ENCODE data around the gene TPMT. TPM values are rescaled to one million over a fixed set of nuclear protein-coding genes. Genes with fewer than 3 reads are reported as not detected.

TPMT gene
- total RNA-seq, 3 donors from 2014 or later, result 5.6 to 10.2 (median 8.9) TPM

- no peak for DNase-seq (ENCODE audit: low spot score in 2 of 2)
- no peaks in the 10 kb centered on the region for H3K27me3 ChIP-seq
- intact Hi-C loops (cut with DNase I; ENCODE audit: low total_unique reads), result no loop called here
- TF ChIP-seq POLR2A (IDR thresholded peaks at IDR 0.05), result no peak
- TF ChIP-seq POLR2AphosphoS5 (IDR thresholded peaks at IDR 0.05), result no peak
- TF ChIP-seq CTCF (IDR thresholded peaks at IDR 0.05), result no peak
- no peaks in the 10 kb centered on the region for H3K36me3 ChIP-seq
- H3K4me1 ChIP-seq, result peaks cover 0 to 5% of the 10 kb centered on the region in 2 donors
- no peak overlapping the region for H3K27ac ChIP-seq
- H3K9me3 ChIP-seq, result no peaks in the 10 kb centered on the region
- H3K4me3 ChIP-seq, result no peak overlapping the region
Observed at GRCh38 chr6:18101873-18102272, 53.0 kb downstream of the TPMT start.

GRCh38 chr6:18101271-18101670, 53.6 kb downstream of the TPMT start:
- Histone ChIP-seq H3K36me3 (no peaks in the 10 kb centered on the region), H3K4me3 (no peak overlapping the region), H3K9me3 (no peaks in the 10 kb centered on the region), H3K4me1 (peaks cover 0 to 5% of the 10 kb centered on the region in 2 donors), H3K27me3 (no peaks in the 10 kb centered on the region), H3K27ac (no peak overlapping the region)
- DNase-seq (ENCODE audit: low spot score in 2 of 2), result no peak
- intact Hi-C loops (cut with DNase I; ENCODE audit: low total_unique reads), result no loop called here
- TF ChIP-seq POLR2A (IDR thresholded peaks at IDR 0.05) (no peak), POLR2AphosphoS5 (IDR thresholded peaks at IDR 0.05) (no peak), CTCF (IDR thresholded peaks at IDR 0.05) (no peak)

GRCh38 chr6:18100296-18100695, 54.6 kb downstream of the TPMT start:
- Histone ChIP-seq H3K9me3 (no peaks in the 10 kb centered on the region), H3K36me3 (no peaks in the 10 kb centered on the region), H3K4me3 (no peak overlapping the region), H3K4me1 (peaks cover 0 to 5% of the 10 kb centered on the region in 2 donors), H3K27me3 (no peaks in the 10 kb centered on the region), H3K27ac (no peak overlapping the region)
- intact Hi-C loops (cut with DNase I; ENCODE audit: low total_unique reads), result no loop called here
- TF ChIP-seq POLR2AphosphoS5 (IDR thresholded peaks at IDR 0.05), result no peak
- TF ChIP-seq CTCF (IDR thresholded peaks at IDR 0.05), result no peak
- no peak for TF ChIP-seq POLR2A (IDR thresholded peaks at IDR 0.05)
- DNase-seq (ENCODE audit: low spot score in 2 of 2), result no peak

- Histone ChIP-seq H3K4me3 (no peak overlapping the region), H3K36me3 (no peaks in the 10 kb centered on the region), H3K27me3 (no peaks in the 10 kb centered on the region), H3K27ac (no peak overlapping the region), H3K4me1 (peaks cover 0 to 5% of the 10 kb centered on the region in 2 donors), H3K9me3 (no peaks in the 10 kb centered on the region)
- no peak for DNase-seq (ENCODE audit: low spot score in 2 of 2)
- no peak for TF ChIP-seq CTCF (IDR thresholded peaks at IDR 0.05)
- no peak for TF ChIP-seq POLR2AphosphoS5 (IDR thresholded peaks at IDR 0.05)
- TF ChIP-seq POLR2A (IDR thresholded peaks at IDR 0.05), result no peak
- intact Hi-C loops (cut with DNase I; ENCODE audit: low total_unique reads), result no loop called here
Observed at GRCh38 chr6:18099511-18099910, 55.4 kb downstream of the TPMT start.

GRCh38 chr6:18096423-18096822, 58.5 kb downstream of the TPMT start:
- TF ChIP-seq POLR2A (IDR thresholded peaks at IDR 0.05) (no peak), POLR2AphosphoS5 (IDR thresholded peaks at IDR 0.05) (no peak), CTCF (IDR thresholded peaks at IDR 0.05) (no peak)
- DNase-seq (ENCODE audit: low spot score in 2 of 2), result no peak

More at GRCh38 chr6:18096423-18096822, 58.5 kb downstream of the TPMT start:
- Histone ChIP-seq H3K4me3 (no peak overlapping the region), H3K4me1 (peaks cover 0 to 5% of the 10 kb centered on the region in 2 donors), H3K9me3 (no peaks in the 10 kb centered on the region), H3K27ac (no peak overlapping the region), H3K36me3 (no peaks in the 10 kb centered on the region), H3K27me3 (no peaks in the 10 kb centered on the region)
- intact Hi-C loops (cut with DNase I; ENCODE audit: low total_unique reads), result no loop called here

Data from breast epithelium (tissue), 4 donors.